WTC11 (cell line): ENCODE results near the gene SMURF1. TPM values are rescaled to one million over a fixed set of nuclear protein-coding genes. Genes with fewer than 3 reads are reported as not detected.

Experiments
- ATAC-seq: fragments of 200-7000 bp; cut with Tn5 transposase; 2 replicates; pipeline ENCODE4 v1.10.0; 2021; ENCODE audit warnings: mild to moderate bottlenecking, moderate library complexity
- CTCF ChIA-PET: fragments of 300-600 bp; sonication (Branson Sonifier 250); formaldehyde crosslinking; loops from one replicate; lab custom pipeline; 2021; ENCODE audit warnings: antibody characterized with exemption; lab: Charles Lee
- POLR2A ChIA-PET: fragments of 350-600 bp; sonication (Branson Sonifier 250); formaldehyde crosslinking; loops from one replicate; lab custom pipeline; 2021; ENCODE audit warnings: antibody characterized with exemption; lab: Charles Lee
- DNase-seq: peaks from one replicate; pipeline ENCODE4 v3.0.0; 2021; ENCODE audit warnings: low spot score
- H3K27ac Mint-ChIP-seq: 2 replicates; pipeline ENCODE4 v1.8.0; 2021; ENCODE audit warnings: mixed read lengths
- H3K27me3 Mint-ChIP-seq: 2 replicates; pipeline ENCODE4 v1.8.0; 2021; ENCODE audit warnings: low read depth, mild to moderate bottlenecking, moderate library complexity, mixed read lengths
- H3K36me3 Mint-ChIP-seq: 2 replicates; pipeline ENCODE4 v1.8.0; 2021; ENCODE audit warnings: mixed read lengths
- H3K4me1 Mint-ChIP-seq: 2 replicates; pipeline ENCODE4 v1.8.0; 2022; ENCODE audit warnings: mixed read lengths
- H3K4me3 Mint-ChIP-seq: 2 replicates; pipeline ENCODE4 v1.8.0; 2021; ENCODE audit warnings: mild to moderate bottlenecking, moderate library complexity, mixed read lengths
- H3K9me3 Mint-ChIP-seq: 2 replicates; pipeline ENCODE4 v1.8.0; 2021; ENCODE audit warnings: mixed read lengths
- ATF1 ChIP-seq: sonication (generic); formaldehyde crosslinking; IDR thresholded peaks from 2 replicates; pipeline ENCODE4 v1.8.1; 2023; ENCODE audit warnings: mild to moderate bottlenecking, moderate library complexity, missing genetic modification reagents
- ETV6 ChIP-seq: sonication (generic); formaldehyde crosslinking; IDR thresholded peaks from 2 replicates; pipeline ENCODE4 v1.8.1; 2022; ENCODE audit warnings: mild to moderate bottlenecking, missing genetic modification reagents
- FOXP1 ChIP-seq: sonication (generic); formaldehyde crosslinking; IDR thresholded peaks from 2 replicates; pipeline ENCODE4 v1.8.0; 2022; ENCODE audit warnings: missing genetic modification reagents, mild to moderate bottlenecking, moderate library complexity, borderline replicate concordance
- SMAD3 ChIP-seq: sonication (generic); formaldehyde crosslinking; IDR thresholded peaks from 2 replicates; pipeline ENCODE4 v1.8.0; 2022; ENCODE audit warnings: missing genetic modification reagents, mild to moderate bottlenecking, borderline replicate concordance
- ZNF121 ChIP-seq: sonication (generic); formaldehyde crosslinking; IDR thresholded peaks from 2 replicates; pipeline ENCODE4 v1.8.0; 2023; ENCODE audit warnings: missing genetic modification reagents
- ZNF263 ChIP-seq: sonication (generic); formaldehyde crosslinking; IDR thresholded peaks from 2 replicates; pipeline ENCODE4 v1.8.1; 2022; ENCODE audit warnings: low read depth, mild to moderate bottlenecking, moderate library complexity, missing genetic modification reagents
- ZNF396 ChIP-seq: fragments of 250-450 bp; sonication (Bioruptor Pico); IDR thresholded peaks from 2 replicates; pipeline ENCODE4 v1.8.0; 2021; ENCODE audit warnings: mild to moderate bottlenecking, moderate library complexity, borderline replicate concordance
- total RNA-seq: library from RNA; stranded (reverse); gene quantifications from 3 replicates; pipeline ENCODE4 v1.2.3, GENCODE V29; 2021
- TF ChIP-seq, protein P1 (sequence below): sonication (generic); formaldehyde crosslinking; IDR thresholded peaks from 2 replicates; pipeline ENCODE4 v1.8.0; 2022; ENCODE audit warnings: missing genetic modification reagents
- TF ChIP-seq, protein P2 (sequence below): fragments of 200-600 bp; IDR thresholded peaks from 2 replicates; pipeline ENCODE4 v1.8.0; 2022; ENCODE audit warnings: antibody characterized with exemption
- TF ChIP-seq, protein P3 (sequence below): fragments of 250-450 bp; sonication (Bioruptor Pico); IDR thresholded peaks from 2 replicates; pipeline ENCODE4 v1.8.0; 2021; ENCODE audit warnings: mild to moderate bottlenecking
- TF ChIP-seq, protein P4 (sequence below): sonication (generic); formaldehyde crosslinking; IDR thresholded peaks from 2 replicates; pipeline ENCODE4 v1.8.1; 2022; ENCODE audit warnings: missing genetic modification reagents, borderline replicate concordance
- TF ChIP-seq, protein P5 (sequence below): sonication (generic); formaldehyde crosslinking; IDR thresholded peaks from 2 replicates; pipeline ENCODE4 v1.8.0; 2022; ENCODE audit warnings: mild to moderate bottlenecking, missing genetic modification reagents
- TF ChIP-seq, protein P6 (sequence below): sonication (generic); formaldehyde crosslinking; IDR thresholded peaks from 2 replicates; pipeline ENCODE4 v1.8.1; 2023; ENCODE audit warnings: mild to moderate bottlenecking, missing genetic modification reagents, moderate library complexity

SMURF1 gene
- total RNA-seq, 1 experiment from 2014 or later: 23.2 TPM

DNA sequence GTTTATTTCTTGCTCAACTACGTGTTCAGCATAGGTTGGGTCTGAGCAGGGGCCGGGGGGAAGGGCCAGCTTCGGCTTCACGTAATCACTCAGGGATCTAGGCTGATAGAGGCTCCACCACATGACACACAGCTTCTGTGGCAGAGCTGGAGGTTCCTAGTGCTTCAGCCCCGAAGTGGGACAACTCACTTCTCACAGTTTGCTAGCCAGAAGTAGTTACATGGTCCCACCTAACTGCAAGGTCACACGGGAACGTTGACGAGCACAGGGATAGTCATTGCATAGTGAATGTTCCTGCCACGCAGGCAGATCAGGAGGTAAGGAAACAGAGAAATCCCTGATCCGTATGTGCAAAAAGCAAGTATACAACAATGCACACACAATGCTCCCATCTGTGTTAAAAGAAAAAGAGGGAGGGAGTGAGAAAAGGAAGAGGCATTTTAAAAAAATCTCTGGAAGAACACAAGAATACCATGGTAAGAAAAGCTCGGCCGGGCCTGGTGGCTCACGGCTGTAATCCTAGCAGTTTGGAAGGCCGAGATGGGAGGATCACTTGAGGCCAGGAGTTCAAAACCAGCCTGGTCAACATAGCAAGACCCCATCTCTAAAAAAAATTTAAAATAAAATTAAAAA, 16.9 kb downstream of the SMURF1 start:
- no peak for DNase-seq
- CTCF ChIA-PET: interaction anchor here (0.9 kb wide), 2 partner anchors 10 to 90 kb away, joined by 3 to 6 read pairs; no protein-coding TSS in a partner anchor
- peak; percentile 62; the same call in 1 of the 2 replicates for ATAC-seq

DNA sequence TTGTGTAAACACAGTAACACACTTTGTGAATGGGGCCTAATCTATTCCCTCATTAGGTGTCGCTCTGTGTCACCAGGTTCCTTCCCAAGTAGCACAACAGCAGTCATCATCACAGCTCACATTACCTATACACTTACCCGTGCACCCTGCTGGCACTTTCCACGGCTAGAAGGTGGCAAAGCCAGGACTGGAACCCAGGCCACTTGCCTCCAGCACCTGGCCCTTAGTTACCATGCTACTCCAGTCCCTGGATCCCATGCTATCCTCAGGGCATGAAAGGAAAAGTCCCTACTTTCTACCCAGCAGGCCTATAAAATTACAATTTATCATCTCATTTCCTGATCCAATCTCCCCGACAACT, 18.4 kb downstream of the SMURF1 start:
- DNase-seq: no peak
- TF ChIP-seq, protein P1, sequence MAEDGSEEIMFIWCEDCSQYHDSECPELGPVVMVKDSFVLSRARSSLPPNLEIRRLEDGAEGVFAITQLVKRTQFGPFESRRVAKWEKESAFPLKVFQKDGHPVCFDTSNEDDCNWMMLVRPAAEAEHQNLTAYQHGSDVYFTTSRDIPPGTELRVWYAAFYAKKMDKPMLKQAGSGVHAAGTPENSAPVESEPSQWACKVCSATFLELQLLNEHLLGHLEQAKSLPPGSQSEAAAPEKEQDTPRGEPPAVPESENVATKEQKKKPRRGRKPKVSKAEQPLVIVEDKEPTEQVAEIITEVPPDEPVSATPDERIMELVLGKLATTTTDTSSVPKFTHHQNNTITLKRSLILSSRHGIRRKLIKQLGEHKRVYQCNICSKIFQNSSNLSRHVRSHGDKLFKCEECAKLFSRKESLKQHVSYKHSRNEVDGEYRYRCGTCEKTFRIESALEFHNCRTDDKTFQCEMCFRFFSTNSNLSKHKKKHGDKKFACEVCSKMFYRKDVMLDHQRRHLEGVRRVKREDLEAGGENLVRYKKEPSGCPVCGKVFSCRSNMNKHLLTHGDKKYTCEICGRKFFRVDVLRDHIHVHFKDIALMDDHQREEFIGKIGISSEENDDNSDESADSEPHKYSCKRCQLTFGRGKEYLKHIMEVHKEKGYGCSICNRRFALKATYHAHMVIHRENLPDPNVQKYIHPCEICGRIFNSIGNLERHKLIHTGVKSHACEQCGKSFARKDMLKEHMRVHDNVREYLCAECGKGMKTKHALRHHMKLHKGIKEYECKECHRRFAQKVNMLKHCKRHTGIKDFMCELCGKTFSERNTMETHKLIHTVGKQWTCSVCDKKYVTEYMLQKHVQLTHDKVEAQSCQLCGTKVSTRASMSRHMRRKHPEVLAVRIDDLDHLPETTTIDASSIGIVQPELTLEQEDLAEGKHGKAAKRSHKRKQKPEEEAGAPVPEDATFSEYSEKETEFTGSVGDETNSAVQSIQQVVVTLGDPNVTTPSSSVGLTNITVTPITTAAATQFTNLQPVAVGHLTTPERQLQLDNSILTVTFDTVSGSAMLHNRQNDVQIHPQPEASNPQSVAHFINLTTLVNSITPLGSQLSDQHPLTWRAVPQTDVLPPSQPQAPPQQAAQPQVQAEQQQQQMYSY (CRISPR knock-in tag): peak; percentile 61
- TF ChIP-seq ETV6: no peak
- TF ChIP-seq, all 79 proteins: peak for 1
- POLR2A ChIA-PET: no interaction called here
- CTCF ChIA-PET: no interaction called here
- ATAC-seq: peak; percentile 48; the same call in 1 of the 2 replicates
- H3K36me3 Mint-ChIP-seq: peaks cover under 1% of the 10 kb centered on the region; the same call in 1 of the 2 replicates
- H3K27me3 Mint-ChIP-seq: no peaks in the 10 kb centered on the region
- H3K4me1 Mint-ChIP-seq: peaks cover 24% of the 10 kb centered on the region
- H3K27ac Mint-ChIP-seq: peak overlapping the region; percentile 76
- peaks cover under 1% of the 10 kb centered on the region; the same call in 1 of the 2 replicates for H3K9me3 Mint-ChIP-seq
- no peak overlapping the region for H3K4me3 Mint-ChIP-seq

More for the DNA sequence above, 16.9 kb downstream of the SMURF1 start:
- TF ChIP-seq ATF1 (CRISPR knock-in tag): no peak
- TF ChIP-seq, protein P2, sequence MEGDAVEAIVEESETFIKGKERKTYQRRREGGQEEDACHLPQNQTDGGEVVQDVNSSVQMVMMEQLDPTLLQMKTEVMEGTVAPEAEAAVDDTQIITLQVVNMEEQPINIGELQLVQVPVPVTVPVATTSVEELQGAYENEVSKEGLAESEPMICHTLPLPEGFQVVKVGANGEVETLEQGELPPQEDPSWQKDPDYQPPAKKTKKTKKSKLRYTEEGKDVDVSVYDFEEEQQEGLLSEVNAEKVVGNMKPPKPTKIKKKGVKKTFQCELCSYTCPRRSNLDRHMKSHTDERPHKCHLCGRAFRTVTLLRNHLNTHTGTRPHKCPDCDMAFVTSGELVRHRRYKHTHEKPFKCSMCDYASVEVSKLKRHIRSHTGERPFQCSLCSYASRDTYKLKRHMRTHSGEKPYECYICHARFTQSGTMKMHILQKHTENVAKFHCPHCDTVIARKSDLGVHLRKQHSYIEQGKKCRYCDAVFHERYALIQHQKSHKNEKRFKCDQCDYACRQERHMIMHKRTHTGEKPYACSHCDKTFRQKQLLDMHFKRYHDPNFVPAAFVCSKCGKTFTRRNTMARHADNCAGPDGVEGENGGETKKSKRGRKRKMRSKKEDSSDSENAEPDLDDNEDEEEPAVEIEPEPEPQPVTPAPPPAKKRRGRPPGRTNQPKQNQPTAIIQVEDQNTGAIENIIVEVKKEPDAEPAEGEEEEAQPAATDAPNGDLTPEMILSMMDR: no peak
- Mint-ChIP-seq H3K4me1 (peaks cover 22% of the 10 kb centered on the region), H3K36me3 (no peaks in the 10 kb centered on the region), H3K9me3 (no peaks in the 10 kb centered on the region), H3K27ac (peak overlapping the region; percentile 97), H3K4me3 (no peak overlapping the region), H3K27me3 (no peaks in the 10 kb centered on the region)
- POLR2A ChIA-PET: interaction anchor here (0.7 kb wide), 1 partner anchor 119 kb away, joined by 3 read pairs; no protein-coding TSS in a partner anchor

DNA sequence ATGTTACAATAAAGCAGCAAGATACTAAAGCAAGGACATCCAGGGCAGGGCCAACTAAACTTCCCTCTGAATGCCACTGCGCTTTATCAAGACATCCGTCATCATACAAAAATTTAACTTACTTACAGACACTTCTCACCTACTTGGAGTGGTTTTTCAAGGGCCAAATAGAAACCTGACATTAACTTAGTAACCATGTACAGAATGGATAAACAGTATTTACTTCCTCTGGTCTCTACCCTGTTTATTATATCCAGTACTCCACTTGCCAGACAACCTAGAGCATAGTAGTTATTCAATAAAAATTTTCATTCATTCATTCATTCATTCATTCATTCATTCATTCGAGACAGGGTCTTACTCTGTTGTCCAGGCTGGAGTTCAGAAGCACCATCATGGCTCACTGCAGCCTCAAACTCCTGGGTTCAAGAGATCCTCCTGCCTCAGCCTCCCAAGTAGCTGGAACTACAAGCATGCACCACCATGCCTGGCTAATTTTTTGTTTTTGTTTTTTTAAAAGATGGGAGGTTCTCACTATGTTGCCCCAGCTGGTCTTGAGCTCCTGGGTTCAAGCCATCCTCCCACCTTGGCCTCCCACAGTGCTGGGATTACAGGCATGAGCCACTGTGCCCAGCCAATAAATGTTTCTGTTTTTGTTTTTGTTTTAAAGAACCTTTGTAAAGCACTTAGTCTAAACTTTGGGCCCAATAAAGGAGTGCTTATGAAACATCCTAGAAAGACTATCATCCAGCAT, 19.0 kb downstream of the SMURF1 start:
- POLR2A ChIA-PET: no interaction called here
- H3K27ac Mint-ChIP-seq: peak overlapping the region; percentile 41; the same call in 1 of the 2 replicates
- TF ChIP-seq, protein P3, sequence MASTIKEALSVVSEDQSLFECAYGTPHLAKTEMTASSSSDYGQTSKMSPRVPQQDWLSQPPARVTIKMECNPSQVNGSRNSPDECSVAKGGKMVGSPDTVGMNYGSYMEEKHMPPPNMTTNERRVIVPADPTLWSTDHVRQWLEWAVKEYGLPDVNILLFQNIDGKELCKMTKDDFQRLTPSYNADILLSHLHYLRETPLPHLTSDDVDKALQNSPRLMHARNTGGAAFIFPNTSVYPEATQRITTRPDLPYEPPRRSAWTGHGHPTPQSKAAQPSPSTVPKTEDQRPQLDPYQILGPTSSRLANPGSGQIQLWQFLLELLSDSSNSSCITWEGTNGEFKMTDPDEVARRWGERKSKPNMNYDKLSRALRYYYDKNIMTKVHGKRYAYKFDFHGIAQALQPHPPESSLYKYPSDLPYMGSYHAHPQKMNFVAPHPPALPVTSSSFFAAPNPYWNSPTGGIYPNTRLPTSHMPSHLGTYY (CRISPR knock-in tag): no peak
- TF ChIP-seq ZNF121 (CRISPR knock-in tag): peak; percentile 67

DNA sequence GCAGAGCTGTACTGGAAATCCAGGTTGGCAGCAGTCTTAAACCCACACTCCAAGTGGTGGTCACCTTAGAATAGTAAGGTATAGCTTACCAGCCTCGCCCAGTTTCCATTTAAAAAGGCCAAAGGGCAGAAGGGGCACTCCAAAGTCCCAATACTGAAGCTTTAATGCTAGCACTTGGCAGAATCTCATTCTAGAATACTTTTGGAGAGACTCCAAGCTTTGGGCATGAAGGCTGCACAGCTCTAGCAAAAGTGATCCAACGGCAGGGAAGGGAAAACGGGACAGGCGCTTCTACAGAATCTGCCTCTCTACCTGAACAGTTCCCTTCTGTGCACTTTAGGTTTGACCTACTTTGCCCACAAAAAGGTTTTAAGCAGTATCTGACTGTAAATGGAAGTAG, 19.7 kb downstream of the SMURF1 start:
- CTCF ChIA-PET: no interaction called here
- H3K9me3 Mint-ChIP-seq: peaks cover 9% of the 10 kb centered on the region
- TF ChIP-seq, protein P4, sequence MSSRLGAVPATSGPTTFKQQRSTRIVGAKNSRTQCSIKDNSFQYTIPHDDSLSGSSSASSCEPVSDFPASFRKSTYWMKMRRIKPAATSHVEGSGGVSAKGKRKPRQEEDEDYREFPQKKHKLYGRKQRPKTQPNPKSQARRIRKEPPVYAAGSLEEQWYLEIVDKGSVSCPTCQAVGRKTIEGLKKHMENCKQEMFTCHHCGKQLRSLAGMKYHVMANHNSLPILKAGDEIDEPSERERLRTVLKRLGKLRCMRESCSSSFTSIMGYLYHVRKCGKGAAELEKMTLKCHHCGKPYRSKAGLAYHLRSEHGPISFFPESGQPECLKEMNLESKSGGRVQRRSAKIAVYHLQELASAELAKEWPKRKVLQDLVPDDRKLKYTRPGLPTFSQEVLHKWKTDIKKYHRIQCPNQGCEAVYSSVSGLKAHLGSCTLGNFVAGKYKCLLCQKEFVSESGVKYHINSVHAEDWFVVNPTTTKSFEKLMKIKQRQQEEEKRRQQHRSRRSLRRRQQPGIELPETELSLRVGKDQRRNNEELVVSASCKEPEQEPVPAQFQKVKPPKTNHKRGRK (CRISPR knock-in tag): no peak
- no peak for TF ChIP-seq ZNF263 (CRISPR knock-in tag)
- no peak for TF ChIP-seq FOXP1 (CRISPR knock-in tag)
- no peak for TF ChIP-seq ZNF396
- no peak for TF ChIP-seq SMAD3 (CRISPR knock-in tag)
- TF ChIP-seq, protein P3 (CRISPR knock-in tag): no peak
- TF ChIP-seq, protein P5, sequence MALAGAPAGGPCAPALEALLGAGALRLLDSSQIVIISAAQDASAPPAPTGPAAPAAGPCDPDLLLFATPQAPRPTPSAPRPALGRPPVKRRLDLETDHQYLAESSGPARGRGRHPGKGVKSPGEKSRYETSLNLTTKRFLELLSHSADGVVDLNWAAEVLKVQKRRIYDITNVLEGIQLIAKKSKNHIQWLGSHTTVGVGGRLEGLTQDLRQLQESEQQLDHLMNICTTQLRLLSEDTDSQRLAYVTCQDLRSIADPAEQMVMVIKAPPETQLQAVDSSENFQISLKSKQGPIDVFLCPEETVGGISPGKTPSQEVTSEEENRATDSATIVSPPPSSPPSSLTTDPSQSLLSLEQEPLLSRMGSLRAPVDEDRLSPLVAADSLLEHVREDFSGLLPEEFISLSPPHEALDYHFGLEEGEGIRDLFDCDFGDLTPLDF: no peak
- TF ChIP-seq, protein P6, sequence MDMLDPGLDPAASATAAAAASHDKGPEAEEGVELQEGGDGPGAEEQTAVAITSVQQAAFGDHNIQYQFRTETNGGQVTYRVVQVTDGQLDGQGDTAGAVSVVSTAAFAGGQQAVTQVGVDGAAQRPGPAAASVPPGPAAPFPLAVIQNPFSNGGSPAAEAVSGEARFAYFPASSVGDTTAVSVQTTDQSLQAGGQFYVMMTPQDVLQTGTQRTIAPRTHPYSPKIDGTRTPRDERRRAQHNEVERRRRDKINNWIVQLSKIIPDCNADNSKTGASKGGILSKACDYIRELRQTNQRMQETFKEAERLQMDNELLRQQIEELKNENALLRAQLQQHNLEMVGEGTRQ (CRISPR knock-in tag): no peak

More for the DNA sequence above, 19.0 kb downstream of the SMURF1 start:
- H3K9me3 Mint-ChIP-seq: peaks cover 6% of the 10 kb centered on the region
- H3K4me3 Mint-ChIP-seq: no peak overlapping the region
- no peaks in the 10 kb centered on the region for H3K27me3 Mint-ChIP-seq
- ATAC-seq (no peak), DNase-seq (no peak)
- H3K4me1 Mint-ChIP-seq: peaks cover 24% of the 10 kb centered on the region
- H3K36me3 Mint-ChIP-seq: peaks cover 6% of the 10 kb centered on the region
- CTCF ChIA-PET: no interaction called here

More for the DNA sequence above, 19.7 kb downstream of the SMURF1 start:
- POLR2A ChIA-PET: no interaction called here
- Mint-ChIP-seq H3K4me3 (no peak overlapping the region), H3K27ac (no peak overlapping the region), H3K4me1 (peaks cover 24% of the 10 kb centered on the region), H3K27me3 (no peaks in the 10 kb centered on the region), H3K36me3 (peaks cover 9% of the 10 kb centered on the region)
- DNase-seq (no peak), ATAC-seq (no peak)
